HL-60 (cell line): ENCODE measurements around the gene RNU6-8.

Experiments used
- GABPA ChIP-seq: IDR thresholded peaks from 2 replicates; pipeline ENCODE4 v1.6.1; 2012; ENCODE audit warnings: low read depth
- POLR2AphosphoS5 ChIP-seq: IDR thresholded peaks from 2 replicates; pipeline ENCODE4 v1.6.1; 2012; ENCODE audit warnings: low read depth
- TF ChIP-seq, protein P1 (sequence below): IDR thresholded peaks from one replicate; pipeline ENCODE4 v1.5.1; 2011; ENCODE audit warnings: low read length, control low read depth, inconsistent platforms; ENCODE audit not compliant: insufficient read depth
- TF ChIP-seq, protein P2 (sequence below): IDR thresholded peaks from 2 replicates; pipeline ENCODE4 v1.6.1; 2012; ENCODE audit warnings: low read depth; ENCODE audit not compliant: insufficient replicate concordance

DNA sequence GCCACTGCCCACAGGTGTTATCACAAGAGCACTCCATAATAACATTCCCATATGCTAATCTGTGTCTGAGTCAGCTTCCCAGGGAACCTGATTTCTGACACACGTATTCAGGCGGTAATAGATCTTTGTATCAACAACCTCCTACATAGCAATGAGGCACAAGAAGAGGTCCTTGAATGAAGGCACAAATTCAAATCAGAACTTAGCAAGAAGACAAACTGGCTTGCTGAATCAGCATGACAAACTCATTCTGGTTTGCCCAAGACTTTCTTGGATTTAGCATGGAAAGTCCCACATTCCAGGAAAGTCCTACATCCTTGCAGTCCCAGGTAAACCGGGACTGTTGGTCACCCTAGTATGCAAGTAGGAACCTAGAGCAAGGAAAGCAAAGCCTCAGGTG is 35.2 kb downstream of the RNU6-8 start:
- TF ChIP-seq, protein P1, sequence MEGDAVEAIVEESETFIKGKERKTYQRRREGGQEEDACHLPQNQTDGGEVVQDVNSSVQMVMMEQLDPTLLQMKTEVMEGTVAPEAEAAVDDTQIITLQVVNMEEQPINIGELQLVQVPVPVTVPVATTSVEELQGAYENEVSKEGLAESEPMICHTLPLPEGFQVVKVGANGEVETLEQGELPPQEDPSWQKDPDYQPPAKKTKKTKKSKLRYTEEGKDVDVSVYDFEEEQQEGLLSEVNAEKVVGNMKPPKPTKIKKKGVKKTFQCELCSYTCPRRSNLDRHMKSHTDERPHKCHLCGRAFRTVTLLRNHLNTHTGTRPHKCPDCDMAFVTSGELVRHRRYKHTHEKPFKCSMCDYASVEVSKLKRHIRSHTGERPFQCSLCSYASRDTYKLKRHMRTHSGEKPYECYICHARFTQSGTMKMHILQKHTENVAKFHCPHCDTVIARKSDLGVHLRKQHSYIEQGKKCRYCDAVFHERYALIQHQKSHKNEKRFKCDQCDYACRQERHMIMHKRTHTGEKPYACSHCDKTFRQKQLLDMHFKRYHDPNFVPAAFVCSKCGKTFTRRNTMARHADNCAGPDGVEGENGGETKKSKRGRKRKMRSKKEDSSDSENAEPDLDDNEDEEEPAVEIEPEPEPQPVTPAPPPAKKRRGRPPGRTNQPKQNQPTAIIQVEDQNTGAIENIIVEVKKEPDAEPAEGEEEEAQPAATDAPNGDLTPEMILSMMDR, result no peak
- TF ChIP-seq POLR2AphosphoS5 (no peak), GABPA (no peak)
- TF ChIP-seq, protein P2, sequence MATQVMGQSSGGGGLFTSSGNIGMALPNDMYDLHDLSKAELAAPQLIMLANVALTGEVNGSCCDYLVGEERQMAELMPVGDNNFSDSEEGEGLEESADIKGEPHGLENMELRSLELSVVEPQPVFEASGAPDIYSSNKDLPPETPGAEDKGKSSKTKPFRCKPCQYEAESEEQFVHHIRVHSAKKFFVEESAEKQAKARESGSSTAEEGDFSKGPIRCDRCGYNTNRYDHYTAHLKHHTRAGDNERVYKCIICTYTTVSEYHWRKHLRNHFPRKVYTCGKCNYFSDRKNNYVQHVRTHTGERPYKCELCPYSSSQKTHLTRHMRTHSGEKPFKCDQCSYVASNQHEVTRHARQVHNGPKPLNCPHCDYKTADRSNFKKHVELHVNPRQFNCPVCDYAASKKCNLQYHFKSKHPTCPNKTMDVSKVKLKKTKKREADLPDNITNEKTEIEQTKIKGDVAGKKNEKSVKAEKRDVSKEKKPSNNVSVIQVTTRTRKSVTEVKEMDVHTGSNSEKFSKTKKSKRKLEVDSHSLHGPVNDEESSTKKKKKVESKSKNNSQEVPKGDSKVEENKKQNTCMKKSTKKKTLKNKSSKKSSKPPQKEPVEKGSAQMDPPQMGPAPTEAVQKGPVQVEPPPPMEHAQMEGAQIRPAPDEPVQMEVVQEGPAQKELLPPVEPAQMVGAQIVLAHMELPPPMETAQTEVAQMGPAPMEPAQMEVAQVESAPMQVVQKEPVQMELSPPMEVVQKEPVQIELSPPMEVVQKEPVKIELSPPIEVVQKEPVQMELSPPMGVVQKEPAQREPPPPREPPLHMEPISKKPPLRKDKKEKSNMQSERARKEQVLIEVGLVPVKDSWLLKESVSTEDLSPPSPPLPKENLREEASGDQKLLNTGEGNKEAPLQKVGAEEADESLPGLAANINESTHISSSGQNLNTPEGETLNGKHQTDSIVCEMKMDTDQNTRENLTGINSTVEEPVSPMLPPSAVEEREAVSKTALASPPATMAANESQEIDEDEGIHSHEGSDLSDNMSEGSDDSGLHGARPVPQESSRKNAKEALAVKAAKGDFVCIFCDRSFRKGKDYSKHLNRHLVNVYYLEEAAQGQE, result no peak
